LNCAP (cell line): Measurements from ENCODE around the gene ESYT2.

Experiments
- TF ChIP-seq, protein P1 (sequence below): fragments of 450-650 bp; IDR thresholded peaks from 2 replicates; pipeline ENCODE4 v1.5.1; 2017; ENCODE audit warnings: mild to moderate bottlenecking

ESYT2 gene

DNA sequence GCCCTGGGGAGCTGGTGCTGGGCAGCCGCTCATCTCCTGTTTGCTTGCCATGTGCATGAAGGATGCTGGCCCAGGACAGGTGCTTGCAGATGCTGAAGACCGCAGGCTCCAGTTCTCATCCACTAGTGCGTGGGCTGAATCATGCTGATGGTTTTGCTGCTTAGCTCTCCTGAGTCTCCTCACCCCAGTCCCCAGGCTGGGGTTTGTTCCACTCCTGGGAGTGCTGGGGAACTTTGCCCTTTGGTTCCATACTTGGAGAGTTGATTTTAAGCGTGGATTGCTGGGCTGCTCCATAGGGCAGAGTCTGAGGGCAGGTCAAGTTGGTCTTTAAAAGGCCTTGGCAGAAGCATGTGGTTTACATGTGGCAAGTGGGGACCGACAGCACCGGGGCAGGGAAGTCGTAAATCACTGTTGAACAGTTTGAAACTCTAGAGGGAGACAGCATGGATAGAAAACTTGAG is 36.2 kb upstream of the ESYT2 start:
- TF ChIP-seq, protein P1, sequence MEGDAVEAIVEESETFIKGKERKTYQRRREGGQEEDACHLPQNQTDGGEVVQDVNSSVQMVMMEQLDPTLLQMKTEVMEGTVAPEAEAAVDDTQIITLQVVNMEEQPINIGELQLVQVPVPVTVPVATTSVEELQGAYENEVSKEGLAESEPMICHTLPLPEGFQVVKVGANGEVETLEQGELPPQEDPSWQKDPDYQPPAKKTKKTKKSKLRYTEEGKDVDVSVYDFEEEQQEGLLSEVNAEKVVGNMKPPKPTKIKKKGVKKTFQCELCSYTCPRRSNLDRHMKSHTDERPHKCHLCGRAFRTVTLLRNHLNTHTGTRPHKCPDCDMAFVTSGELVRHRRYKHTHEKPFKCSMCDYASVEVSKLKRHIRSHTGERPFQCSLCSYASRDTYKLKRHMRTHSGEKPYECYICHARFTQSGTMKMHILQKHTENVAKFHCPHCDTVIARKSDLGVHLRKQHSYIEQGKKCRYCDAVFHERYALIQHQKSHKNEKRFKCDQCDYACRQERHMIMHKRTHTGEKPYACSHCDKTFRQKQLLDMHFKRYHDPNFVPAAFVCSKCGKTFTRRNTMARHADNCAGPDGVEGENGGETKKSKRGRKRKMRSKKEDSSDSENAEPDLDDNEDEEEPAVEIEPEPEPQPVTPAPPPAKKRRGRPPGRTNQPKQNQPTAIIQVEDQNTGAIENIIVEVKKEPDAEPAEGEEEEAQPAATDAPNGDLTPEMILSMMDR = no peak

DNA sequence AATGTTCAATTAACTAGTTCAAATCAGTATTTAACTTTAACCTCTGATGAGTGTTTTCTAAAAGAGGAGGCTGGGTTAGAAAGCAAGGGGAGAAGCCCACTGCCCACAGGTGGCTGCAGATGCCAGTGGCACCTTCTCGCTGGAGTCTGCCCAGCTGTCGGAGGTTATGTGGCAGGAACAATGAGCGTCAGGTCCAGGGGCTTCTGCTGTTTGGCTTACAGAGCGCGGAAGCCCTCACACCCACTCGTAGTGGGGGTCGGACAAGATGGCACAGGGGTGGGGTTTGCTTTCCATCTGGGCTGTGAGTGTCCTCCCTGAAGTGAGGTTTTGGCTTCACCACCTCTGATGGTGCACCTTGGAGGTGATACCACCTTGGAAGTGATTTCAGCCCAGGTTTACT is 35.5 kb upstream of the ESYT2 start:
- TF ChIP-seq, protein P1 = no peak

DNA sequence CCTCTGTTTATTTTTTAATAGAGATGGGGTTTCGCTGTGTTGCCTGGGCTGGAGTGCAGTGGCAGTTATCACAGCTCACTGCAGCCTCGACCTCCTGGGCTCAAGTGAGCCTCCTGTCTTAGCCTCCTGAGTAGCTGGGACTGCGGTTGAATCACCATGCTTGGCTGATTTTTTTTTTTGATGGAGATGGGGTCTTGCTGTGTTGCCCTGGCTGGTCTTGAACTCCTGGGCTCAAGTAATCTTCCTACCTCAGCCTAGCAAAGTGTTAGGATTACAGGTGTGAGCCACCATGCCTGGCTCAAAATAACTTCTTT is 35.2 kb upstream of the ESYT2 start:
- TF ChIP-seq, protein P1 = no peak

DNA sequence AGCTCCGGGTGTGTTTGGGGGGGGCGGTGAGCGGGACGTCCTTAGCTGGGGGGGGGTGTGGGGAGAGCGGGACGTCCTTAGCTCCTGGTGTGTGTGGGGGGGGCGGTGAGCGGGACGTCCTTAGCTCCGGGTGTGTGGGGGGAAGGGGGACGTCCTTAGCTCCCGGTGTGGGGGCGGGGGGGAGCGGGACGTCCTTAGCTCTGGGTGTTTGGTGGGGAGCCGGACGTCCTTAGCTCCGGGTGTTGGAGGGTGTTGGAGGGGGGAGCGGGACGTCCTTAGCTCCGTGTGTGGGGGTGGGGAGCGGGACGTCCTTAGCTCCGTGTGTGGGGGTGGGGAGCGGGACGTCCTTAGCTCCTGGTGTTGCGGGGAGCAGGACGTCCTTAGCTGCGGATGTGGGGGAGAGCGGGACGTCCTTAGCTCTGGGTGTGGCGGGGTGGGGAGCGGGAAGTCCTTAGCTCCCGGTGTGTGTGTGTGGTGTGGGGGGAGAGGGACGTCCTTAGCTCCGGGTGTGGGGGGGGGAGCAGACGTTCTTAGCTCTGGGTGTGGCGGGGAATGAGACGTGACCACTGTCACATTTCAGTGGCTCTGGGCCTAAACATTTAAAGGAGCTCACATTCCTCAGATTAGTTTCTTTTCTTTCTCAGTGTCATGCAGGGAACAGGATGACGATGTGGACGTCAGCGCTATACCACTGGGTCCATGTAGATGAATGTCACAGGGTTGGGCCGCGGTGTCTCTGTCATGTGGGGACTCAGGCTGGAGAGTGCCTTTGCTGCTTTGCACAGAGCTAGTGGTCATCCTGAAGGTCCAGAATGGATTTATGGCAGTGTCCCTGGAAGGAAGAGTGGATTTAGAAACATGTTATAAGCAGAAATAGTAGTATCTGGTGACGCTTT is 34.5 kb upstream of the ESYT2 start:
- TF ChIP-seq, protein P1 = no peak

DNA sequence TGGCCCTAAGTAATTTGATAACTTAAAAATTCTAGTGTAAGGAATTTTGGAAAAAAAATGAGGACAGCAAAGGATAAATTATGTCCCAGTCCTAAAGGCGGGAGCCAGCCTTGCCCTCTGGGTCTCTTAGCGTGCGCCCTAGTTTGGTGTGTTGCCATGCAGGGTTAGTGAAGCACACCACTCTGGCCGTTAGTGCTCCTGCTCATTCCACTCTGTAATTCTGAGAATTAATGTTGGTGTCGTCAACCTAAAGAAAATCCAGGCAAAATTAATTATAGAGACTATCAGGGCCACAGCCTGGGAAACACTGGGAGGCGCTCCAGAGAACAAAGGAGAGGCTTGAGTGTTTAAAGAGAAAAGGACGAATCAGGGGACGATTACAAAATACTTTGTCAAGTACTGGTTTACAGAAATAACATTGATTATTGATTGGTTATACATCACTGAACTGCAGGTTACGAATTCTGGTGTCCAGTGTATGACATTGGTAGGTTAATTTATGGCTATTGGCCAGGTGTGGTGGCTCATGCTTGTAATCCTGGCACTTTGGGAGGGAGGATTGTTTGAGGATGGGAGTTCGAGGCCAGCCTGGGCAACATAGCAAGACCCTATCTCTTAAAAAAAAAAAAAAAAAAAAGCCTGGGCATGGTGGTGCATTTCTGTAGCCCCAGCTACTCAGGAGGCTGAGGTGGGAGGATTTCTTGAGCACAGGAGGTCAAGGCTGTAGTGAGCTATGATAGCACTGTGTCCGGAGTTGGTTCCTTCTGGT is 32.8 kb upstream of the ESYT2 start:
- TF ChIP-seq, protein P1 = no peak

DNA sequence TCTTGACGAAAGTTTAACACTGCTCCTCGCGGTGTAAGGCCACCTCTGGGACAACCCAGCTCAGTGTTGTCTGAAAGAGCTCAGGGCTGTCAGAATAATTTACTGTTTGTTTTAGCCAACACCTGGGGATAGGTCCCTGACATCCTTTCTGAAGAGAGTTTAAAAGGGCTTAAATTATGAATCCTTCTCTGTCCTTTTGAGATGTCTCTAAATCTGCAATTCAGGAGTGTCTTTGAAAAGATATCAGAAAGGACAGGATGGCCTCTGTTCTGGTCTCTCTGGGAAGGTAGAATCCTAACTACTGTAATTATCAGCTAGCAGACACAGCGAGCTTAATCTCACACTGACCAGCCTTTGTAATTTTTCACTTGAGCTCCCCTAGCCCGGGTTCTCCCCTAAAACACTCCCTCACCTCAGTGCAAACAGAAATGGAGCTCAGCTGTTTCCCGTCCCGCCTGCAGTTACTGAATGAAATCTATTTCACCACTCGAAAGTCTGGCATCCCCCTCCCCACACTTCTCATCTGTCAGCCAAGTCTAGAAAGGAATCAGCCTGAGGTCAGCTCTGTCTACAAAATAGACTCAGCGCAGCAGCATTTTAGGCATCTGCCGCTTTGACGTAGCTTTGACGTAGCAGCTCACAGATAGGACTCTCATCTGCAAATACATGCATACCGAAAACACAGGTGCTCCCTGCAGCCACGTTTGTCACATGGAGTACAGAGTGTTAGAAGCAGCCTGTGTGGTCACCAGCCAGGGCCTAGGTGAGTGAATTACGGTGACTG is 31.9 kb upstream of the ESYT2 start:
- TF ChIP-seq, protein P1 = no peak

DNA sequence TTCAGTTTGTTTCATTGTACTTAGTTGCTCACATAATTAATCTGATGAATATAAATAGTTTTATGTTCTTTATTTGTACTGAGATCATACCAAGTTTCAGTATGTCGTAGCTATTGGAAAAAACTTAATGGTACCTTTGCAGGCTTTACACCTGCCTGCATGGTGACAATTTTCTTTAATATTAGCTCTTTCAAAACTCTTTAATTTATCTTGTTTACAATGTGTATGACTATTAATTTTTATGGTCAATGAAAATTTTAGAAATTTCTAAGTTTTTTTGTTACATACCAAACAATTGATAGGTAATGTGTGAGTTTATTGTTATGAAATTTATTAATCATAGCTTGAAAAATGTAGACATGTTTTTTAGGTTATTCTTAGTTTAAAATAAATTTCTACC is 31.1 kb upstream of the ESYT2 start:
- TF ChIP-seq, protein P1 = no peak
